IMR-90 (cell line): ENCODE data around the gene MATK. TPM values are rescaled to one million over a fixed set of nuclear protein-coding genes. Genes with fewer than 3 reads are reported as not detected.

ENCODE experiments used
- ATAC-seq: fragments of 200-7000 bp; cut with Tn5 transposase; 2 replicates; pipeline ENCODE4 v1.9.1; 2020; ENCODE audit warnings: low read depth, mild to moderate bottlenecking, moderate library complexity
- BruUV-seq: library from RNA; stranded (reverse); fragments of 400-500 nt; replicated peaks from 2 replicates; lab custom pipeline; 2021; lab: Mats Ljungman, UMichigan
- CTCF ChIA-PET: fragments of 300-600 bp; formaldehyde crosslinking; extraction: SDS; loops from one replicate; lab custom pipeline; 2021; ENCODE audit warnings: antibody characterized with exemption; lab: Yijun Ruan, JAX
- POLR2A ChIA-PET: fragments of 300-600 bp; sonication (Branson Sonifier 250); formaldehyde crosslinking; loops from one replicate; lab custom pipeline; 2022; ENCODE audit warnings: antibody characterized with exemption; ENCODE audit not compliant: unreplicated experiment; lab: Charles Lee
- DNase-seq: peaks from one replicate; pipeline ENCODE4 v3.0.0; 2013
- H2AFZ ChIP-seq: replicated peaks from 2 replicates; pipeline ENCODE3; 2013; ENCODE audit warnings: low read length, mild to moderate bottlenecking; ENCODE audit not compliant: poor library complexity
- H2AK5ac ChIP-seq: 2 replicates; pipeline ENCODE4 v1.6.1; 2013; ENCODE audit warnings: low read depth, low read length, inconsistent platforms
- H2AK9ac ChIP-seq: replicated peaks from 2 replicates; pipeline ENCODE3; 2013; ENCODE audit warnings: mild to moderate bottlenecking, low read depth, low read length, moderate library complexity; ENCODE audit not compliant: poor library complexity
- H2BK120ac ChIP-seq: 2 replicates; pipeline ENCODE4 v1.6.1; 2013; ENCODE audit warnings: low read depth, low read length, inconsistent platforms
- H2BK15ac ChIP-seq: 3 replicates; pipeline ENCODE4 v1.6.1; 2013; ENCODE audit warnings: low read depth, low read length, inconsistent platforms
- H2BK20ac ChIP-seq: 2 replicates; pipeline ENCODE4 v1.6.1; 2013; ENCODE audit warnings: low read depth, mild to moderate bottlenecking, inconsistent platforms, low read length, moderate library complexity
- H2BK5ac ChIP-seq: 2 replicates; pipeline ENCODE4 v1.6.1; 2013; ENCODE audit warnings: mild to moderate bottlenecking, low read depth, low read length, inconsistent platforms; ENCODE audit not compliant: poor library complexity, severe bottlenecking
- H3K14ac ChIP-seq: replicated peaks from 2 replicates; pipeline ENCODE4 v1.6.1; 2013; ENCODE audit warnings: low read depth, low read length, inconsistent platforms
- H3K18ac ChIP-seq: 2 replicates; pipeline ENCODE4 v1.6.1; 2013; ENCODE audit warnings: low read depth, low read length, control low read depth
- H3K23ac ChIP-seq: 2 replicates; pipeline ENCODE4 v1.6.1; 2013; ENCODE audit warnings: low read depth, low read length, inconsistent platforms
- H3K27ac ChIP-seq: 2 replicates; pipeline ENCODE4 v1.5.1; 2013; ENCODE audit warnings: mild to moderate bottlenecking, control low read depth, low read length; ENCODE audit not compliant: insufficient read depth
- H3K27me3 ChIP-seq: 2 replicates; pipeline ENCODE4 v1.6.1; 2013; ENCODE audit warnings: low read length; ENCODE audit not compliant: control insufficient read depth, insufficient read depth
- H3K36me3 ChIP-seq: 2 replicates; pipeline ENCODE4 v1.6.1; 2013; ENCODE audit warnings: low read length, mixed read lengths; ENCODE audit not compliant: control insufficient read depth, insufficient read depth
- H3K4ac ChIP-seq: 2 replicates; pipeline ENCODE4 v1.6.1; 2013; ENCODE audit warnings: low read depth, low read length, inconsistent platforms
- H3K4me1 ChIP-seq: 2 replicates; pipeline ENCODE4 v1.6.1; 2013; ENCODE audit warnings: low read length, mixed read lengths; ENCODE audit not compliant: control insufficient read depth, insufficient read depth
- H3K4me2 ChIP-seq: 2 replicates; pipeline ENCODE4 v1.6.1; 2013; ENCODE audit warnings: low read depth, mild to moderate bottlenecking, control low read depth, low read length, moderate library complexity
- H3K4me3 ChIP-seq: 2 replicates; pipeline ENCODE4 v1.5.1; 2013; ENCODE audit warnings: low read depth, mild to moderate bottlenecking, control low read depth, low read length, moderate library complexity; ENCODE audit not compliant: insufficient read depth
- H3K56ac ChIP-seq: 2 replicates; pipeline ENCODE4 v1.6.1; 2013; ENCODE audit warnings: low read length, inconsistent platforms; ENCODE audit not compliant: insufficient read depth; ENCODE audit errors: extremely low read depth
- H3K79me1 ChIP-seq, 2 experiments: 2 replicates each; pipeline ENCODE4 v1.6.1; 2013; ENCODE audit warnings: low read length in 2 of 2, inconsistent platforms in 1 of 2, low read depth in 1 of 2
- H3K9ac ChIP-seq: 2 replicates; pipeline ENCODE4 v1.6.1; 2013; ENCODE audit warnings: low read depth, low read length, control low read depth
- H3K9me1 ChIP-seq: 2 replicates; pipeline ENCODE4 v1.6.1; 2013; ENCODE audit warnings: low read length, inconsistent platforms; ENCODE audit not compliant: insufficient read depth
- H3K9me3 ChIP-seq: 2 replicates; pipeline ENCODE4 v1.6.1; 2013; ENCODE audit warnings: low read length; ENCODE audit not compliant: control insufficient read depth, insufficient read depth
- H4K20me1 ChIP-seq: 2 replicates; pipeline ENCODE4 v1.6.1; 2013; ENCODE audit warnings: low read length, inconsistent platforms; ENCODE audit not compliant: insufficient read depth
- H4K5ac ChIP-seq: 2 replicates; pipeline ENCODE4 v1.6.1; 2013; ENCODE audit warnings: mild to moderate bottlenecking, low read depth, low read length, control low read depth
- H4K8ac ChIP-seq, 2 experiments: 2 replicates each; pipeline ENCODE4 v1.6.1; 2013; ENCODE audit warnings: low read depth in 2 of 2, low read length in 2 of 2, control low read depth in 1 of 2, inconsistent platforms in 1 of 2
- H4K91ac ChIP-seq: 2 replicates; pipeline ENCODE4 v1.6.1; 2013; ENCODE audit warnings: low read depth, low read length, inconsistent platforms; ENCODE audit not compliant: insufficient read depth
- BHLHE40 ChIP-seq: fragments of 150-350 bp; IDR thresholded peaks from 2 replicates; pipeline ENCODE4 v1.6.1; 2016; ENCODE audit warnings: mild to moderate bottlenecking, low read depth, low read length
- CEBPB ChIP-seq: IDR thresholded peaks from 2 replicates; pipeline ENCODE4 v1.6.1; 2012; ENCODE audit warnings: low read depth, low read length, improper control_type of control experiment
- CHD1 ChIP-seq: IDR thresholded peaks from 2 replicates; pipeline ENCODE4 v1.6.1; 2012; ENCODE audit warnings: low read depth, low read length, improper control_type of control experiment
- FOS ChIP-seq: fragments of 150-350 bp; IDR thresholded peaks from 2 replicates; pipeline ENCODE4 v1.6.1; 2016; ENCODE audit warnings: low read depth, low read length
- MAFK ChIP-seq: IDR thresholded peaks from 2 replicates; pipeline ENCODE4 v1.6.1; 2012; ENCODE audit warnings: low read depth, low read length, improper control_type of control experiment
- MAZ ChIP-seq: IDR thresholded peaks from 2 replicates; pipeline ENCODE4 v1.6.1; 2012; ENCODE audit warnings: low read depth, mild to moderate bottlenecking, low read length, improper control_type of control experiment, moderate library complexity, borderline replicate concordance
- MXI1 ChIP-seq: IDR thresholded peaks from 2 replicates; pipeline ENCODE4 v1.6.1; 2012; ENCODE audit warnings: low read depth, mild to moderate bottlenecking, low read length, moderate library complexity, borderline replicate concordance
- NFE2L2 ChIP-seq: fragments of 150-350 bp; IDR thresholded peaks from 2 replicates; pipeline ENCODE4 v1.6.1; 2016; ENCODE audit warnings: low read depth, mild to moderate bottlenecking, low read length
- POLR2A ChIP-seq: IDR thresholded peaks from 2 replicates; pipeline ENCODE4 v1.6.1; 2012; ENCODE audit warnings: mild to moderate bottlenecking, low read depth, low read length
- RCOR1 ChIP-seq: IDR thresholded peaks from 2 replicates; pipeline ENCODE4 v1.6.1; 2012; ENCODE audit warnings: mild to moderate bottlenecking, low read length, improper control_type of control experiment; ENCODE audit not compliant: insufficient replicate concordance
- RFX5 ChIP-seq: IDR thresholded peaks from 2 replicates; pipeline ENCODE4 v1.8.0; 2012; ENCODE audit warnings: low read depth, mild to moderate bottlenecking, low read length, moderate library complexity
- SMC3 ChIP-seq: fragments of 150-350 bp; IDR thresholded peaks from 2 replicates; pipeline ENCODE4 v1.6.1; 2016; ENCODE audit warnings: low read depth, mild to moderate bottlenecking, antibody characterized with exemption, low read length, moderate library complexity
- WGBS, 2 experiments: methylation state at CpG; one replicate each; pipeline versions ENCODE4 v1.1.5 to v1.1.7; 2013; ENCODE audit warnings: missing lambda C conversion rate in 2 of 2; ENCODE audit not compliant: insufficient read length in 1 of 2; ENCODE audit errors: extremely low coverage in 2 of 2; 5-methylcytosine and 5-hydroxymethylcytosine counted together
- dilution Hi-C: fragments of 300-500 bp; cut with HindIII; formaldehyde crosslinking; loops from one replicate; pipeline ENCODE4 v1.14.3; 2018; ENCODE audit warnings: low sequenced_read_pairs; ENCODE audit not compliant: unreplicated experiment
- in situ Hi-C: fragments of 300-500 bp; cut with MboI; formaldehyde crosslinking; loops from 3 replicates; pipeline ENCODE4 v1.14.3; 2019; ENCODE audit warnings: low sequenced_read_pairs, inconsistent platforms, mixed read lengths
- intact Hi-C: fragments of 100-400 bp; cut with micrococcal nuclease; formaldehyde crosslinking; loops from 2 replicates; pipeline ENCODE4 v1.10.0; 2022
- polyA plus RNA-seq, 3 experiments: library from polyadenylated mRNA; depleted of rRNA; stranded (reverse); fragments of >200 nt; gene quantifications; 2 replicates each; pipeline ENCODE4 v1.2.3, GENCODE V29; 2012; ENCODE audit warnings: low replicate concordance in 1 of 3
- total RNA-seq: library from RNA; depleted of rRNA; stranded (reverse); fragments of >200 nt; gene quantifications from 2 replicates; pipeline ENCODE4 v1.2.3, GENCODE V29; 2012
- TF ChIP-seq, protein P1 (sequence below): fragments of 150-350 bp; IDR thresholded peaks from 2 replicates; pipeline ENCODE4 v1.6.1; 2017; ENCODE audit warnings: mild to moderate bottlenecking, antibody characterized with exemption, low read length, low read depth
- TF ChIP-seq, protein P2 (sequence below): conservative IDR thresholded peaks from 2 replicates; pipeline ENCODE4 v1.5.1; 2012; ENCODE audit warnings: mild to moderate bottlenecking, low read depth, low read length, improper control_type of control experiment
- TF ChIP-seq, protein P3 (sequence below): fragments of 150-350 bp; IDR thresholded peaks from 2 replicates; pipeline ENCODE4 v1.6.1; 2016; ENCODE audit warnings: low read depth, mild to moderate bottlenecking, low read length, moderate library complexity, borderline replicate concordance

MATK gene
- total and polyA plus RNA-seq, 2 of the 4 experiments (the other 2 are of a cell fraction): not detected

DNA sequence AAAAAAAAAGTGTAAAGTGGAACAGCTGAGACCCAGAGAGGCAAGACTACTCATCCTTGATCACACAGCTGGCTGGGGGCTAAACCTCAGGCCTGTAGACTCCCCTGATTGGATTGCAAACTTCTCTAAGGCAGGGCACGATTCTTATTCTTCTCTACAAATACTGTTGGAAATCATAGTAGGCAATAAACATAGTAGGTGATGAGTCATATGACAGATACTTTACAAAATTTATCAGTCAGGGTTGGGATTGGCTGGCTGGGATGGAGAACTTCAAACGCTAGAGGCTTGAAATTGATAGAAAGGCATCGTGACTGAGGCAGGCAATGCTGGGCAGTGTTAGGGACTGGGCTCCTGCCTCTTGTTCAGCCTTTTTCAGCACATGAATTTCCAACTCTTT is 5.9 kb upstream of the MATK start:
- in situ Hi-C loops: no loop called here
- Histone ChIP-seq H3K4me2 (no peak overlapping the region), H3K4me3 (no peak overlapping the region), H4K91ac (no peak overlapping the region), H3K18ac (no peak overlapping the region), H3K27ac (no peak overlapping the region), H2AK9ac (no peak overlapping the region), H3K27me3 (peaks cover 10% of the 10 kb centered on the region), H2AK5ac (no peak overlapping the region), H2AFZ (no peak overlapping the region), H3K56ac (no peak overlapping the region), H4K8ac (no peak overlapping the region), H3K36me3 (no peaks in the 10 kb centered on the region), H3K9me3 (peaks cover 15% of the 10 kb centered on the region), H3K9me1 (no peaks in the 10 kb centered on the region), H2BK15ac (no peak overlapping the region), H4K20me1 (no peaks in the 10 kb centered on the region), H3K4me1 (no peaks in the 10 kb centered on the region), H3K9ac (no peak overlapping the region), H3K4ac (no peak overlapping the region), H3K23ac (no peak overlapping the region), H2BK120ac (no peak overlapping the region), H3K14ac (no peak overlapping the region), H4K5ac (no peak overlapping the region), H3K79me1 (no peaks in the 10 kb centered on the region), H2BK20ac (no peak overlapping the region), H2BK5ac (no peak overlapping the region)
- DNase-seq (no peak), ATAC-seq (no peak)
- WGBS, 2 experiments: no CpG with 5 or more reads among the region's 3 CpGs
- ChIA-PET POLR2A (no interaction called here), CTCF (no interaction called here)
- TF ChIP-seq, protein P1, sequence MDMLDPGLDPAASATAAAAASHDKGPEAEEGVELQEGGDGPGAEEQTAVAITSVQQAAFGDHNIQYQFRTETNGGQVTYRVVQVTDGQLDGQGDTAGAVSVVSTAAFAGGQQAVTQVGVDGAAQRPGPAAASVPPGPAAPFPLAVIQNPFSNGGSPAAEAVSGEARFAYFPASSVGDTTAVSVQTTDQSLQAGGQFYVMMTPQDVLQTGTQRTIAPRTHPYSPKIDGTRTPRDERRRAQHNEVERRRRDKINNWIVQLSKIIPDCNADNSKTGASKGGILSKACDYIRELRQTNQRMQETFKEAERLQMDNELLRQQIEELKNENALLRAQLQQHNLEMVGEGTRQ: no peak
- TF ChIP-seq, protein P2, sequence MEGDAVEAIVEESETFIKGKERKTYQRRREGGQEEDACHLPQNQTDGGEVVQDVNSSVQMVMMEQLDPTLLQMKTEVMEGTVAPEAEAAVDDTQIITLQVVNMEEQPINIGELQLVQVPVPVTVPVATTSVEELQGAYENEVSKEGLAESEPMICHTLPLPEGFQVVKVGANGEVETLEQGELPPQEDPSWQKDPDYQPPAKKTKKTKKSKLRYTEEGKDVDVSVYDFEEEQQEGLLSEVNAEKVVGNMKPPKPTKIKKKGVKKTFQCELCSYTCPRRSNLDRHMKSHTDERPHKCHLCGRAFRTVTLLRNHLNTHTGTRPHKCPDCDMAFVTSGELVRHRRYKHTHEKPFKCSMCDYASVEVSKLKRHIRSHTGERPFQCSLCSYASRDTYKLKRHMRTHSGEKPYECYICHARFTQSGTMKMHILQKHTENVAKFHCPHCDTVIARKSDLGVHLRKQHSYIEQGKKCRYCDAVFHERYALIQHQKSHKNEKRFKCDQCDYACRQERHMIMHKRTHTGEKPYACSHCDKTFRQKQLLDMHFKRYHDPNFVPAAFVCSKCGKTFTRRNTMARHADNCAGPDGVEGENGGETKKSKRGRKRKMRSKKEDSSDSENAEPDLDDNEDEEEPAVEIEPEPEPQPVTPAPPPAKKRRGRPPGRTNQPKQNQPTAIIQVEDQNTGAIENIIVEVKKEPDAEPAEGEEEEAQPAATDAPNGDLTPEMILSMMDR: no peak
- TF ChIP-seq NFE2L2 (no peak), FOS (no peak), BHLHE40 (no peak), MAFK (no peak), CEBPB (no peak), MAZ (no peak), RCOR1 (no peak), CHD1 (no peak), POLR2A (no peak), RFX5 (no peak), MXI1 (no peak), SMC3 (no peak)
- TF ChIP-seq, protein P3, sequence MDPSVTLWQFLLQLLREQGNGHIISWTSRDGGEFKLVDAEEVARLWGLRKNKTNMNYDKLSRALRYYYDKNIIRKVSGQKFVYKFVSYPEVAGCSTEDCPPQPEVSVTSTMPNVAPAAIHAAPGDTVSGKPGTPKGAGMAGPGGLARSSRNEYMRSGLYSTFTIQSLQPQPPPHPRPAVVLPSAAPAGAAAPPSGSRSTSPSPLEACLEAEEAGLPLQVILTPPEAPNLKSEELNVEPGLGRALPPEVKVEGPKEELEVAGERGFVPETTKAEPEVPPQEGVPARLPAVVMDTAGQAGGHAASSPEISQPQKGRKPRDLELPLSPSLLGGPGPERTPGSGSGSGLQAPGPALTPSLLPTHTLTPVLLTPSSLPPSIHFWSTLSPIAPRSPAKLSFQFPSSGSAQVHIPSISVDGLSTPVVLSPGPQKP: no peak
- dilution Hi-C loops: no loop called here
- intact Hi-C loops: no loop called here
- BruUV-seq: no TSS peak
